ENCODE results near the gene ARHGAP24.

- no peak for TF ChIP-seq POLR2A (IDR thresholded peaks at IDR 0.05)
- no peak for TF ChIP-seq CTCF (IDR thresholded peaks at IDR 0.05)
Observed at GRCh38 chr4:85761803-85762528, 287.0 kb downstream of the ARHGAP24 start.
